ENCODE results near the gene MRPL52.

GRCh38 chr14:22883173-22883976, 53.7 kb downstream of the MRPL52 start, which contains the start of gene REM2:
- TF ChIP-seq, protein P1, sequence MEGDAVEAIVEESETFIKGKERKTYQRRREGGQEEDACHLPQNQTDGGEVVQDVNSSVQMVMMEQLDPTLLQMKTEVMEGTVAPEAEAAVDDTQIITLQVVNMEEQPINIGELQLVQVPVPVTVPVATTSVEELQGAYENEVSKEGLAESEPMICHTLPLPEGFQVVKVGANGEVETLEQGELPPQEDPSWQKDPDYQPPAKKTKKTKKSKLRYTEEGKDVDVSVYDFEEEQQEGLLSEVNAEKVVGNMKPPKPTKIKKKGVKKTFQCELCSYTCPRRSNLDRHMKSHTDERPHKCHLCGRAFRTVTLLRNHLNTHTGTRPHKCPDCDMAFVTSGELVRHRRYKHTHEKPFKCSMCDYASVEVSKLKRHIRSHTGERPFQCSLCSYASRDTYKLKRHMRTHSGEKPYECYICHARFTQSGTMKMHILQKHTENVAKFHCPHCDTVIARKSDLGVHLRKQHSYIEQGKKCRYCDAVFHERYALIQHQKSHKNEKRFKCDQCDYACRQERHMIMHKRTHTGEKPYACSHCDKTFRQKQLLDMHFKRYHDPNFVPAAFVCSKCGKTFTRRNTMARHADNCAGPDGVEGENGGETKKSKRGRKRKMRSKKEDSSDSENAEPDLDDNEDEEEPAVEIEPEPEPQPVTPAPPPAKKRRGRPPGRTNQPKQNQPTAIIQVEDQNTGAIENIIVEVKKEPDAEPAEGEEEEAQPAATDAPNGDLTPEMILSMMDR (IDR thresholded peaks at IDR 0.05): no peak
- no peak for TF ChIP-seq POLR2A (IDR thresholded peaks at IDR 0.05)

Measured in body of pancreas (tissue), 4 donors.